NCI-H2196 treated with DMSO at 0.1 percent for 48 hours (cell line): ENCODE data around the gene NOSTRIN.

Experiments
- DNase-seq: peaks from one replicate; lab custom pipeline; 2025; ENCODE audit not compliant: unreplicated experiment; lab: John Stamatoyannopoulos, UW

NOSTRIN gene

GRCh38 chr2:168814939-168815907, 12.8 kb downstream of the NOSTRIN start:
- no peak for DNase-seq

GRCh38 chr2:168816369-168816768, 13.9 kb downstream of the NOSTRIN start:
- no peak for DNase-seq

- no peak for DNase-seq
Observed at GRCh38 chr2:168819050-168819715, 16.7 kb downstream of the NOSTRIN start.

- no peak for DNase-seq
Observed at GRCh38 chr2:168819829-168820489, 17.5 kb downstream of the NOSTRIN start.

- no peak for DNase-seq
Observed at GRCh38 chr2:168821577-168821976, 19.1 kb downstream of the NOSTRIN start.

GRCh38 chr2:168821992-168822391, 19.6 kb downstream of the NOSTRIN start:
- DNase-seq = no peak

GRCh38 chr2:168825126-168825525, 22.7 kb downstream of the NOSTRIN start:
- DNase-seq = no peak

- no peak for DNase-seq
Observed at GRCh38 chr2:168830958-168831357, 28.5 kb downstream of the NOSTRIN start.

- DNase-seq = no peak
Observed at GRCh38 chr2:168831662-168832061, 29.2 kb downstream of the NOSTRIN start.

- no peak for DNase-seq
Observed at GRCh38 chr2:168835969-168836368, 33.5 kb downstream of the NOSTRIN start.

- DNase-seq = no peak
Observed at GRCh38 chr2:168841445-168841844, 39.0 kb downstream of the NOSTRIN start.

- no peak for DNase-seq
Observed at GRCh38 chr2:168843253-168843652, 40.8 kb downstream of the NOSTRIN start.

- DNase-seq = no peak
Observed at GRCh38 chr2:168848225-168848624, 45.8 kb downstream of the NOSTRIN start.

- DNase-seq = no peak
Observed at GRCh38 chr2:168849610-168850009, 47.2 kb downstream of the NOSTRIN start.

GRCh38 chr2:168850846-168851245, 48.4 kb downstream of the NOSTRIN start:
- DNase-seq = no peak

- peak; percentile 26 for DNase-seq
Observed at GRCh38 chr2:168851674-168852320, 49.4 kb downstream of the NOSTRIN start.

GRCh38 chr2:168852481-168852880, 50.0 kb downstream of the NOSTRIN start:
- DNase-seq = no peak

- no peak for DNase-seq
Observed at GRCh38 chr2:168853471-168853870, 51.0 kb downstream of the NOSTRIN start.

GRCh38 chr2:168854651-168855050, 52.2 kb downstream of the NOSTRIN start:
- DNase-seq = no peak

GRCh38 chr2:168855601-168856000, 53.2 kb downstream of the NOSTRIN start:
- no peak for DNase-seq

GRCh38 chr2:168858146-168858545, 55.7 kb downstream of the NOSTRIN start:
- DNase-seq = no peak
